GM18502 (cell line): ENCODE measurements around the gene FNBP1.
"Not testable (repeated sequence)": the region's sequence is repeated elsewhere in the genome, so short reads cannot be mapped to it uniquely, and the experiment has no call there.

Source experiments
- ATAC-seq: cut with Tn5 transposase; IDR thresholded peaks from one replicate; pipeline ENCODE4 v1.9.1; 2021; ENCODE audit warnings: mild to moderate bottlenecking; ENCODE audit not compliant: unreplicated experiment, poor library complexity

The FNBP1 gene

DNA sequence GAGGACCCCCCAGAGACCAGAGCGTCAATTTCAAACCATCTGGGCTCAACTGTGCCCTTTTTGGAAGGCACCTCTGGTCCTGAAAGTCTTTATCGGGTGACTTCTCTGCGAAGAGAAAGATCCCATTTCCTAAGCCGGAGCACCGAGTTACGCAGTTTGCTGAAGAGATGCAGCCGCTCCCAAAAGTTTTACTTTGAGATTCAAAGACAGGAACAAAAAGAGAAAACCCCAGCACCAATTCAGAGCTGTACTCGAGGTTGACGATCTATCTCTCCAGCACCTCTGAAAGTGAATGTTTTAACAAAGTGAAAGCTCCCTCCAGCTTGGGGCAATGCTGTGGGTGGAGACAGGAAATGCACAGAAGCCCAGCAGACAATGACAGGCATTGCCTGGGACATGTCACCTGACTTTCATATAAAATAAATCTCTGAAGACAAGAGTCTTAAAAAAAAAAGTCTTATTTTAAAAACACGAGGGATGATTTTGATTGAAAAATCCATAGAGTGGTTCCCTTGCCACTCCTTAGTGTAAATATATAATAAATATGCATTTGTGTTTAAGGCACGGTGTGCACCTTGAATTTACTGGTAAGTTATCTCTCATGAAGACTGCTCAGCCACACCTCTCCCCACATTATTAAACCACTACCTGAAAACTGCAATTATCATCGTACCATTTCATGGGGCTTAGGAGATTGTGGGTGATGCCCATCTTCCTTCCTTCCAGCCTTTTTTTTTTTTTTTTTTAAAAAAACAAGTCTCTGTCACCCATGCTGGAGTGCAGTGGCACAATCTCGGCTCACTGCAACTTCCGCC, 79.9 kb downstream of the FNBP1 start:
- ATAC-seq: peak; percentile 77

DNA sequence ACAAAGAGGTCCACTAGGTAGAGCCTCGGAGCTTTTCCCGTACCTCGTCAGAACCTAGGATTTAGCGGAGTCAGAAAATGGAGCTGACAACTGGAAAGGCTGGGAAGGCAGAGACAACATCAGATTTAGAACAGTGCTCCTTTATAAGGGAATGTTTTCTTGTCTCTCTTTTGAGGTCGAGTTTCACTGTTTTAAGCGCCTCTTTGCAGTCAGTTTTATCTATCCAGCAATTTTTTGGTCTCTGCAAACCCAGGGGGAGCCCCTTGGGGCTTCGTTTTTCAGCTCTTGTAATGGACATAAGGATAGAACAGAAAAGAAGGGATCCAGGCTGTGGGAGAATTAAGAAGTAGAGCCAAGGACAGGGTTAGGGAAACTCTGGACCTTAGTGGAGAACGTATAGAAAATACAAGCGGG, 80.5 kb downstream of the FNBP1 start:
- ATAC-seq: no peak

DNA sequence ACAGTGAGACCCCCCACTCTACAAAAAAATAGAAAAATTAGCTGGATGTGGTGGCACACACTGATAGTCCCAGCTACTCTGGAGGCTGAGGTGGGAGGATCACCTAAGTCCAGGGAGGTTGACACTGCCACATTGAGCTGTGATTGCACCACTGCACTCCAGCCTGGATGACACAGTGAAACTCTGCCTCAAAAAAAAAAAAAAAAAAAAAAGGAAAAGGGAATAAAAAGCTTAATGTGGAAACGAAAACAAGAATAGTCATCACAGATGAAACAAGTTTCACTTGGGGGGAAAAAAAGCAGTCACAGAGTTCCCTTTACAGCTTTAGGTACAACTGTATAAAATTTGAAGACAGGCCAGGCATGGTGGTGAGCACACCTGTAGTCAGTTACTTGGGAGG, 84.2 kb downstream of the FNBP1 start:
- ATAC-seq: no peak

DNA sequence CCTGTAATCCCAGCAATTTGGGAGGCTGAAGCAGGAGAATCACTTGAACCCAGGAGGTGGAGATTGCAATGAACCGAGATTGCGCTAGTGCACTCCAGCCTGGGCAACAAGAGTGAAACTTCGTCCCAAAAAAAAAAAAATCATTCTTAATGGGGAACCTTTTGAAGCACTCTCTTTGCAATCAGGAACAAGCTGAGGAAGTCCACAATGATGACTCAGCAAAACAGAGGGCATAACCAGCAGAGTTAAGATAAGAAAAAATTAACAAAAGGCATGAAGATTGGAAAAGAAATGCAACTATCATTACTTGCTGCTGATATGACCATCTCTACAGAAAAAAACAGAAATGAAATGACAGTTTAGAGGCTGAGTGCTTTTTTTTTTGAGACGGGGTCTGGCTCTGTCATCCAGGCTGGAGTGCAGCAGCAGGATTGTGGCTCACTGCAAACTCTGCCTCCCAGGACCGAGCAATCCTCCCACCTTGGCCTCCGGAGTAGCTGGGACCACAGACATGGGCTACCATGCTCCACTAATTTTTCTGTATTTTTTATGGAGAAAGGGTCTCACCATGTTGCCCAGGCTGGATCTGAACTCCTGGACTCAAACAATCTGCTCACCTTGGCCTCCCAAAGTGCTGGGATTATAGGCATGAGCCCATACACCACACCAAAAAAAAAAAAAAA, 88.0 kb downstream of the FNBP1 start:
- ATAC-seq: no peak

DNA sequence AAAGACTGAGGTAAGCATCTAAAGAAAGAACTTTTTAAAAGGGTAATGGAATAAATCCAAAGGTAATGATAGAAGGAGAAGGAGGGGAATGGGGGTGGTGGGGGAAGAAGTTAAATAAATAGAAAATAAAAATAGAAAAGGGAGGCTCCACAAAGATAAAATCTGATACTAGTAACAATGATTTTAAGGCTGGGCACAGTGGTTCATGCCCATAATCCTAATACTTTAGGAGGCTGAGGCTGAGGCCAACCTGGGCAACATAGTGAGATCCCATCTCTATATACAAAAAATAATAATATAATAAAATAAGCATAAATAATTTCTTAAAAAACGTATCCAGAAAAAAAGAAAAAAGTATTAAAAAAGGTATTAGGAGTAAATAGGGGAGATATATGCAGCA, 89.3 kb downstream of the FNBP1 start:
- no peak for ATAC-seq

DNA sequence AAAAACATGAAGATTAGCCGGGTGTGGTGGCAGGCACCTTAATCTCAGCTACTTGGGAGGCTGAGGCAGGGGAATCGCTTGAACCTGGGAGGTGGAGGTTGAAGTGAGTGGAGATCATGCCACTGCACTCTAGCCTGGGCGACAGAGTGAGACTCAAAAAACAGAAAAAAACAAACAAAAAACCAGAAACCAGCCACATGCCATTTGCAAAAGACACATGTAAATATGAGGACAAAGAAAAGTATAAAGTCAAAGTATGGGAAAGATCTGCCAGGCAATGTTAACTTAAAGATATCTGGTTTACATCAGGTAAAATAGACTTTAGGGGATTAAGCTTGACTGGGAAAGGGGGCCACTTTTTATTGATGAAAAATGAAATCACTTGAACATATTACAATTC, 90.7 kb downstream of the FNBP1 start:
- no peak for ATAC-seq

DNA sequence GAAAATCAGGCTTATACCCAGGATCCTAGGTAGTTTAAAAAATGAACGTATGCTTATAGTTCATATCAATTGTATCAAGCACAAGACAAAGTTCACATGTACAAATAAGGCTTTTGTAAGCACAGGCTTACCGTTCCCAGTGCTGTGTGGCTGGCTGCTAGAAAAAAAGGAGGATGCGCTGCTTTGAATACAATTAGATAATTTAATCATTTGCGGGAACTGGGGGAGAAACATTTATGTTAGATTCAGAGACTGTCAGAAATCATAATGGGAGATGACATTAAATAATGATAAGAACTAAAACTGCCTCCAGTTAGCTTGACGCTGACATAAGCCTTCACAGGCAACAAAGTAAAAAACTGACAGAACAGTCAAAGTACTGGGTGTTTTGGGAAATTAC, 93.2 kb downstream of the FNBP1 start:
- ATAC-seq: no peak

DNA sequence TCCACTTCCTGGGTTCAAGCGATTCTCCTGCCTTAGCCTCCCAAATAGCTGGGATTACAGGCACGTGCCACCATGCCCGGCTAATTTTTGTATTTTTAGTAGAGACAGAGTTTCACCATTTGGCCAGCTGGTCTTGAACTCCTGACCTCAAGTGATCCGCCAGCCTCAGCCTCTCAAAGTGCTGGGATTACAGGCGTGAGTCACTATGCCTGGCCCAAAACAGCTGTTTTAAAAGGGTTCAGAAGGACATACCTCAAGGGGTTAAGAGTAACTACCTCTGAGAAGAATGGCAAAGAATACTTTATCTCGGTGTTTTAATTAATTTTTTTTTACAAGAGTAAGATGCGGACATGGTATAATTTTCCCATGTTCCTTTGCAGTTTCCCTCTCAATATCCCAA, 94.4 kb downstream of the FNBP1 start:
- ATAC-seq: not testable (repeated sequence)

DNA sequence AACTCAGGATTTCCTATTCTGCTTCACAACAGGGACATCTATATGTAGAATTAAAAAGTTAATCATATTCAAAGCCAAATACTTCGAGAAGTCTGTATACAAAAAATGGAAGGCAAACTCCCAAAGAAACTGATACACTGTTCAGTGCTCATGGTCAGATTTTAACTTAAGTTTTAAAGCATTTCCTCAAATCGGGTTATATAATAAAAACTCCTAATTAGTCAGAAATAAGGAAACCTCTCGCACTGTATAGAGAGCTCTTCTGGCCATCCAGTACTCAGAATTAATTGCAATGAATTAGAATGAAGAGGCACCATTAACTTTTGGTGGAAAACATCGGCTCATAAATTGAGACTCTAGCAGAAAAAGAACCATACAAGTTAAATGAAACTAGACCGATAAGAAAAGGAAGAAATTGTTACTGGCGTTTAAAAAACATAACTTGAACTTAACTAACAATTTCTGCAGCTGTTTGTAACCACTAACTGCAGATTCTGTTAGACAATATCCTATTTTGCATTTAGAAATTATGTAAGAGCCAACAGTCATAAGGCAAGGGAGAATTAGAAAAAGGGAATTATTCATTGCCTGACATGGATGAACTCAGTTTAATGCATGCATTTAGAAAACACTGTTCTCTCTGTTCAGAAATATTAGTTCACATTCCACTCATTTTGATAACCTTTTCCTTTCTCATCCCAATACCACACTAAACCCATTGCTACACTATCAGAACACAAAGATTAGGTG, 96.6 kb downstream of the FNBP1 start:
- ATAC-seq: no peak

DNA sequence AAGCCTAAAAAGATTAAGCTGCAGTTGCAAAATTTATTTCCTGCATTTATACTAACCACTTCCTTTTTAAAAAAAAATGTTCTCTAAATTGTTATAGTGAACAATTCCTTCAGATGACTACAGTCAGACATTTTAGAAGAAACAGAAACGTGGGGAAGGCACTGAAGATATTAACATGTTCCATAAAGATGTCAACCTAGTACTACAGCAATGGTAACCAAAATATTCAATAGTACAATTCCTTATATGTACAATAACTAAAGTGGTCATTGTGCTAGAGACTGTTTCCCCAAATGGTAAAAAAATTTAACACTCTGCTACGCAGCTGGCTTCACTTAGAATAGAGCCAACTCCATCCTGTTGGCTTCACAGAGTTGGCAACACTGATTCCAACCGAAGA, 97.7 kb downstream of the FNBP1 start:
- ATAC-seq: no peak

DNA sequence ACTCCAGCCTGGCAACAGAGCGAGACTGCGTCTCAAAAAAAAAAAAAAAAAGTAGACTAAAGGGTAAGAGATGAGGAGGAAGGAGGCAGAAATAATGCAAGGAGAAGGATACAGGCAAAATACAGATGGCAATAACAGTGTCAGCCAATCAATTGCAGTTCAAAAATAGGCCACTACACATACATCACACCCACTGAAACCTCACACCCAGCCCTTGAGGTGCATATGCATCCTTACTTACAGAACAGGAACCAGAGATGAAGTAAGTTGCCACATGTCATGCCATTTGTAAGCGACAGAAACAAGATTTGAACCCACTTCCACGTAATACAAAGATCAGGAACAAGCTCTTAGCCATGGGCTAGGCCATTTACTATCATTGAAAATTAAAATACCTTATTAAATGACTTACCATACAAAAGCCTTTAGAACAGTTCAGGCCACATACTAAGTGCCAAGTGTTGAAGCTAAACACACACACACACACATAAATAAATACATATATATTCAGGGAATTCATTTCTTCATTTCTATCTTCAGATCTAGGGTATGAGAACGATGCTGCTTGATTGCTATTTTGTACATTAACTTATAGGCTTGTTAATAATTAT, 98.4 kb downstream of the FNBP1 start:
- no peak for ATAC-seq

DNA sequence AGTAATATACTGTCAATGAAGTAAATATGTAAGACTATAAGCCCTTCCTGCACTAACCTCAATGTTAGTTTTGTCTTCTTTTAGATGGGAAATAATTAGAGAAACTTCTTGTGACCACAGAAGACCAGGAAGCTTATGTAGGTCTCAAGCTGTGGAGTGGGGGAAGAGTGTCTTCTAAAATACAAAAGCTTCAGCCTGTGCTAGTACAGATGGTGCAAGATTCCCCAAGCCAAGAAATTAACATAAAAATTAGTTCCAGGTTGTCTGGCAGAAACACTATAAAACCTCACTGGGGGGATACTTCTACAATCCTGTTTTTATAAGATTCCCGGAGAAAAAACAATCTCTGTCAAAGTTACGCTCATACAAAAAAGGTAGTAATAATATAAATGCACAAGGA, 103.6 kb downstream of the FNBP1 start:
- no peak for ATAC-seq

DNA sequence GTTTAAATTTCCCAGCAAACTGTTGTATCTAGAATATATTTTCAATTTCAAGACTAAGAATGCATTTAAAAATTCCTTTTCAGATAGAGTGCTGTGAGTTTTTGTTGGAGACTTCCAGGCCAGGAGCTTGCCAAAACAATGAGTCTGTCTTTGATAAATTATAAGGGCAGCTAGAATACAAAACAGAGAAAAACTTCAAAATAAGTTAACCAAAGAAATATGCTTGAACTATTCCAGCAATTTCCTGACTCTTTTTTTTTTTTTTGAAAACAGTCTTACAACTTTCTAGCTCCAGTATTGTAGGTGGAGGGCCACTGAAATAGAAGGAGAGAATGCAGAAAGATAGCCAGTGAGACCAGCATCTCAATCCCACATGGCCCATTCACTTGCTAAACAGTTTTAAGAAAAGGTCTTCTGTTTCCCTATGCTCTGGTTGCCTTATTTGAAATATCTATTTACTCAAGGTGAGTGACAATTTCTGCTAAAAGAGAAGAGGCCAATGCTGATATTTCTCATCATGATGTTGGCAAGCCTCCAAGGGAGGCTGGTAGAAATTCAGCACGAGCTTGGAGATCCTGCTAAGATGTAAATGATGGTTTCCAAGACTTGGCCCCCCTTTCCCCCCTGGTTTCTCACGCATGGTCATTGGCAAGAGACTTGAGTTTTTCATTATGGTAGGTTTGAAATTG, 104.6 kb downstream of the FNBP1 start:
- no peak for ATAC-seq

DNA sequence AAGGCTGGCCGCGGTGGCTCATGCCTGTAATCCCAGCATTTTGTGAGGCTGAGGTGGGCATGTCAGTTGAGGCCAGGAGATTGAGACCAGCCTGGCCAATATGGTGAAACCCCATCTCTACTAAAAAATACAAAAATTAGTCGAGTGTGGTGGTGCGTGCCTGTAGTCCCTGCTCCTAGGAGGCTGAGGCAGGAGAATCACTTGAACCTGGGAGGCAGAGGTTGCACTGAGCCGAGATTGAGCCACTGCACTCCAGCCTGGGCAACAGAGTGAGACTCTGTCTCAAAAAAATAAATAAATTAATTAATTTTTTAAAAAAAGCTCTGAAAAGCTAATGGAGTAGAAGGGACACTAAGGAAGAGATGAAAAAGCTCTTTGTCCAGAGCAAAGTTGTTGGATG, 105.1 kb downstream of the FNBP1 start:
- not testable (repeated sequence) for ATAC-seq

DNA sequence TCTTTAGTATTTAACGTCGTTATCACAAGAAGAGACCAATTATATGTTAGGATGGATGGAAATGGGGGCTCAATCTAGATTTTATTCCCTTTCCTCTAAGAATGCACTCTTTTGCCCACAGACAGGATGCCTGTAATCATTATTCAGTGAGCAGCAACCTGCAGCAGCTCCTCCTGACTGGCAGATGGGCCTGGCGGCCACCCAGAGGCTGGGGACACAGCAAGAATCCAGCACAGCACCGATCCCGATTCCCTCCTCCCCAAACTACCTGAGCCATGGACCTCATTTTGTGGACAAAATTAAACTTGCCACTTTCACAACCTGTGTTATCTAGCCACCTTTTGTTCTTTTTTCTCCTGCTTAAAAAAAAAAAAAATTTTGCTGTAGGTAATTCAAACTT, 106.8 kb downstream of the FNBP1 start:
- no peak for ATAC-seq

DNA sequence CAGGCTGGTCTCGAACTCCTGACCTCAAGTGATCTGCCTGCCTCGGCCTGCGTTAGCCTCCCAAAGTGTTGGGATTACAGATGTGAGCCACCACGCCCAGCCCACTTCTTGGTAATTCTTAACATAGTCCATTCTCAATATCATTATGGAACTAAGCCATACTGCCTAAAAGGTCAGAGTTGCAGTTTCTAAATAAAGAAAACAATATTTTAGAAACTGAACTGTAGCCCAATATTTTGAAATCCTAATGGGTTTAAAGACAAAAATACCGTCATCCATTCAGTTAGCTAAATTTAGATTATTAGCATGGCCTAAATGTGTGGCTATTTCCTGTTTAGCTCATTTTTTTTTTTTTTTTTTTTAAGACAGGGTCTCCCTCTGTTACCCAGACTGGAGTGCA, 108.2 kb downstream of the FNBP1 start:
- ATAC-seq: no peak

DNA sequence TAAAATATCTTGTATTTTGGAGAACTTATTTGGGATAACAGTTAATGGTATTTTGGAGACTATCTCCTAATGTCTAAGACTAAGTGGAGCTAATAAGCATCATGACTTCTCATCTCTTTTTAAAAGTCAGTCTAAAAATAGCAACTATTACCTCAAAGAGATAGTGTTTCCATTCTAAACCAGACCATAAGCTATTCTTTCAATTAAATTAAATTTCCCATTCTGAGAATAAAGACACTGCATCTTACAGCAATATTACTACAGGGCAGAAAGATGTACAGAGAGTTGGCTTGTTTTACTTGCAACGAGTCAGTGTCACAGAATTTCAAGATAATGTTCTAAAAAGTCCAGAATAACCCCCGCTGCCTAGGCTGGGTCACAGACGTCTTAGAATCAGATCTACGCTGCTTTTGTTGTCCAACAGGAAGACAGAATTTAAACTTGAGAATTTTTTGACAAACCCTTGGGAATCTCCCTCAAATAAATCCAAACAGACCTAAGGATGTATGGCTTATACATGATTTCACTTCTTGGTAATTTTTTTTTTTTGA, 108.9 kb downstream of the FNBP1 start:
- ATAC-seq: no peak

DNA sequence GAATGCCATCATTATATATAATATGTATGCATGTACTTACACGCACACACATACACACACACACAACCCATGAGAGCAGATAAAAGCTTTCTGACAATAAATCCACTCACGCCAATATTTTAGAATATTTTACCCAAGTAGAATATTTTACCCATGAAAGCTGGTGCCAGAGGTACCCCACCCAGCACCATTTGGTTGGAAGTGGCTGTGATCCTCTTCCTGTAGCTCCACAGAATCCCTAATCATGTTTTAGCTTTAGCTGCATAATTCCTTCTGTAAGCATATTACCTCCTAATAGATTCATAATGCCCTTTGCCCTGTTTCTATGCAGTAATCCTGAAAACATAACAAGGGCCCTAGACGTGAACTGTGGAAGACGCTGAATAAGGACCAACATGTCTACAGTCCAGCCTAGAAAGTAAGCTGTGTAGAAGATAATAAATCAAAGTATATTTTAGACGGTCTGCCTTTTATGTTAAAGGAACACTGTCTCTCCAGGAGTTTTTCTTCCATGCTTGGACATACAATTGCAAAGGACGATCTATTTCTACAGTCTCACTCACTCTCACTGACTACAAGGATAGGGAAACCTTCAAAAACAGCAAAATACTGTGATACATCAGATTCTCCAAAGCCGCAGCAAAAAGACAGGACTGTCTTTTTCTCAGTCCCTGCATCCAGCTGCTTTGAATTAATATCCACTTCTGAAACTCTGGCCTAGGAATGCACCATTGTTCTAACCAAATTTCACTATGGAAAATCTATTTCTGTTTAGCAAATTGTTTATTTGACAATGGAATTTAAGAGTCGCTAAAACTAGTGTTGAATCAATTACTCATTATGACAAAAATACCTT, 109.6 kb downstream of the FNBP1 start:
- ATAC-seq: no peak
